Measurements from ENCODE around the gene TSPAN13. TPM values are rescaled to one million over a fixed set of nuclear protein-coding genes. Genes with fewer than 3 reads are reported as not detected.
A peak's percentile ranks its signal among the peaks of the same experiment; 100 is the strongest.

TSPAN13 gene
- total and polyA plus RNA-seq, 5 donors from 2014 or later = 0.10 to 1.0 (median 0.32) TPM

DNA sequence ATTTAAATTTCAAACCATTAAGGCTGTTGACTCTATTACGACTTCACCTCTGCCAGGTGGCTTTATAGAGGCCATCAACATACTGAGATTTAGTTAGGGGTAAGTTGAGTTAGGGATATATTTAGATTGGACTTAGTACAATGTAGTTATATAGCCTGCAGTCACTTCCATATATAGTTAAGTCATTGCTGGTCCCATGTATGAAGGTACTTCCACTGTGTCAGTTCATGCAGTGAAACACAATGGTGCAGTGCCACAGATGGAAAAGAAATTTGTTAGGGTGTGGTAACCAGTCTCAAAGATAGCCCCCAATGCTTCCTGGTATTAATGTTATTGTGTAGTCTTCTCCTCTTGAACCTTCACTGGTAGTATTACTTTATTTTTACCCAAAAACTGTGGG, 12.6 kb upstream of the TSPAN13 start:
- no peaks in the 10 kb centered on the region for H3K9me3 Mint-ChIP-seq
- ATAC-seq (ENCODE audit: low read depth in 2 of 2) (no peak), DNase-seq (no peak)
- Histone ChIP-seq H3K4me1 (ENCODE audit: control insufficient read depth, insufficient read depth, low read length, poor library complexity, severe bottlenecking) (no peaks in the 10 kb centered on the region), H3K4me3 (ENCODE audit: low read depth, low read length) (no peak overlapping the region), H3K27me3 (ENCODE audit: control insufficient read depth, insufficient read depth, low read length) (no peaks in the 10 kb centered on the region), H3K36me3 (ENCODE audit: control insufficient read depth, insufficient read depth, low read length) (no peaks in the 10 kb centered on the region), H3K9me3 (ENCODE audit: control insufficient read depth in 2 of 2, low read length in 2 of 2) (no peaks in the 10 kb centered on the region), H3K27ac (ENCODE audit: insufficient read depth, low read length, poor library complexity, severe bottlenecking) (no peak overlapping the region)
- no peaks in the 10 kb centered on the region for H3K4me1 Mint-ChIP-seq
- peak overlapping the region in 1 of 3 donors; percentile 9 for H3K27ac Mint-ChIP-seq
- H3K27me3 Mint-ChIP-seq = peaks cover 5% of the 10 kb centered on the region
- H3K4me3 Mint-ChIP-seq = no peak overlapping the region
- H3K36me3 Mint-ChIP-seq = no peaks in the 10 kb centered on the region

DNA sequence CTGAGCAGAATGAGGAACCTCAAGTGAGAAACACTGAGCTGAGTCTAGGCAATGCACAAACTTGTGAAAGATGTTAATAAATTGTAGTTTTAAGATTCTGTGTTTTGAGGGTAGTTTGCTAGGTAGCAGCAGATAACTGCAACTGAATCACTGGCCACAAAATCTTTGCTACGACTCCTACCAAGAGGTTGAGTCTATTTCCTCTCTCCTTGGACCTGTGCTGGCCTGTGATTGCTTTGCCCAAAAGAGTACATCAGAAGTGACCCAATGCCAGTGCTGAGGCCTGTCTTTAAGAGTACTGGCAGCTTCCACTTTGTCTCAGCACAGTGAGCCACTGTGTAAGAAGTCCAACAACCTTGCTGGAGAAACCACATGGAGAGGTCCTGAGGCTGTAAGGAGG, 11.9 kb upstream of the TSPAN13 start:
- ATAC-seq (ENCODE audit: low read depth in 2 of 2) (no peak), DNase-seq (no peak)
- H3K27me3 Mint-ChIP-seq = peaks cover 7% of the 10 kb centered on the region
- no peak overlapping the region for H3K27ac ChIP-seq (ENCODE audit: insufficient read depth, low read length, poor library complexity, severe bottlenecking)
- H3K36me3 Mint-ChIP-seq = no peaks in the 10 kb centered on the region
- no peak overlapping the region for H3K4me3 Mint-ChIP-seq
- no peaks in the 10 kb centered on the region for H3K4me1 Mint-ChIP-seq
- H3K4me1 ChIP-seq (ENCODE audit: control insufficient read depth, insufficient read depth, low read length, poor library complexity, severe bottlenecking) = no peaks in the 10 kb centered on the region
- H3K9me3 Mint-ChIP-seq = no peaks in the 10 kb centered on the region
- no peaks in the 10 kb centered on the region for H3K27me3 ChIP-seq (ENCODE audit: control insufficient read depth, insufficient read depth, low read length)
- no peaks in the 10 kb centered on the region for H3K9me3 ChIP-seq (ENCODE audit: control insufficient read depth in 2 of 2, low read length in 2 of 2)
- no peak overlapping the region for H3K27ac Mint-ChIP-seq
- H3K4me3 ChIP-seq (ENCODE audit: low read depth, low read length) = no peak overlapping the region
- H3K36me3 ChIP-seq (ENCODE audit: control insufficient read depth, insufficient read depth, low read length) = no peaks in the 10 kb centered on the region

DNA sequence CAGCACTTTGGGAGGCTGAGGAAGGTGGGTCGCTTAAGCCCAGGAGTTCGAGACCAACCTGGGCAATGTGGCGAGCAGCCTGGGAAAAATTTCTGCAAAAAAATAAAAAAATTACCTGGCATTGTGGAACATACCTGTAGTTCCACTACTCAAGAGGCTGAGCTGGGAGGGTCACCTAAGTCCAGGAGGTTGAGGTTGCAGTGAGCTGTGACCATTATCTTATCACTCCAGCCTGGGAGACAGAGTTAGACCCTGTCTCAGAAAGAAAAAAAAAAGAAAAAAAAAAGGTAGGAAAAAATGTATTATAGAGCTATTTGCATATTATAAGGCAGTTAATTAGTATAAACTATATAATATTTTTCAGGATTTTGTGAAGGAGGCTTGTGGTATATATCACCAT, 11.0 kb upstream of the TSPAN13 start:
- no peak overlapping the region for H3K4me3 ChIP-seq (ENCODE audit: low read depth, low read length)
- Mint-ChIP-seq H3K27ac (no peak overlapping the region), H3K27me3 (peaks cover 13% of the 10 kb centered on the region), H3K36me3 (no peaks in the 10 kb centered on the region), H3K9me3 (peaks cover 0 to 2% (median 0%) of the 10 kb centered on the region in 7 donors), H3K4me3 (no peak overlapping the region), H3K4me1 (no peaks in the 10 kb centered on the region)
- no peaks in the 10 kb centered on the region for H3K9me3 ChIP-seq (ENCODE audit: control insufficient read depth in 2 of 2, low read length in 2 of 2)
- H3K36me3 ChIP-seq (ENCODE audit: control insufficient read depth, insufficient read depth, low read length) = no peaks in the 10 kb centered on the region
- no peak for DNase-seq
- no peak overlapping the region for H3K27ac ChIP-seq (ENCODE audit: insufficient read depth, low read length, poor library complexity, severe bottlenecking)
- H3K4me1 ChIP-seq (ENCODE audit: control insufficient read depth, insufficient read depth, low read length, poor library complexity, severe bottlenecking) = no peaks in the 10 kb centered on the region
- no peak for ATAC-seq (ENCODE audit: low read depth in 2 of 2)
- H3K27me3 ChIP-seq (ENCODE audit: control insufficient read depth, insufficient read depth, low read length) = peaks cover 2% of the 10 kb centered on the region

DNA sequence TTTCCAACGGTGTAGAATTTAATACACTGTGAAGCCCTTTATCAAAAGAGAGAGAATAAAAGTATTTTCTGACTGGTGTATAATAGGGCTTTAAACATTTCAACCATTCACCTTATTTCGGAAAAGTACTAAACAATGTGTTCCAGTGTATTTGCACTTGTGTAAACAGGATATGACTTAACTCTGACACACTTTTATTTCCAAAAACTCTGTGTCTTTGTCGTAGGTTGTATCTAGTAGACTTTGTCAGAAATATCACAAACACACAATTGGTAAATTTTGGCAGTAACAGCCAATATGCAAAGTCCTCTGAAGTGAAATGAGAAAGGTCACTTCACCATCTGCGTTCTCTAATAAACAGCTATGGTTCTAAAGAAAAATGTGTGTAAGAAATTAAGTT, 10.3 kb upstream of the TSPAN13 start:
- Mint-ChIP-seq H3K36me3 (no peaks in the 10 kb centered on the region), H3K4me1 (no peaks in the 10 kb centered on the region), H3K9me3 (peaks cover 0 to 2% (median 0%) of the 10 kb centered on the region in 7 donors), H3K4me3 (no peak overlapping the region), H3K27ac (no peak overlapping the region), H3K27me3 (peaks cover 13% of the 10 kb centered on the region)
- ATAC-seq (ENCODE audit: low read depth in 2 of 2) (no peak), DNase-seq (no peak)
- Histone ChIP-seq H3K36me3 (ENCODE audit: control insufficient read depth, insufficient read depth, low read length) (no peaks in the 10 kb centered on the region), H3K27ac (ENCODE audit: insufficient read depth, low read length, poor library complexity, severe bottlenecking) (no peak overlapping the region), H3K4me3 (ENCODE audit: low read depth, low read length) (no peak overlapping the region), H3K27me3 (ENCODE audit: control insufficient read depth, insufficient read depth, low read length) (peaks cover 2% of the 10 kb centered on the region), H3K4me1 (ENCODE audit: control insufficient read depth, insufficient read depth, low read length, poor library complexity, severe bottlenecking) (no peaks in the 10 kb centered on the region), H3K9me3 (ENCODE audit: control insufficient read depth in 2 of 2, low read length in 2 of 2) (no peaks in the 10 kb centered on the region)

DNA sequence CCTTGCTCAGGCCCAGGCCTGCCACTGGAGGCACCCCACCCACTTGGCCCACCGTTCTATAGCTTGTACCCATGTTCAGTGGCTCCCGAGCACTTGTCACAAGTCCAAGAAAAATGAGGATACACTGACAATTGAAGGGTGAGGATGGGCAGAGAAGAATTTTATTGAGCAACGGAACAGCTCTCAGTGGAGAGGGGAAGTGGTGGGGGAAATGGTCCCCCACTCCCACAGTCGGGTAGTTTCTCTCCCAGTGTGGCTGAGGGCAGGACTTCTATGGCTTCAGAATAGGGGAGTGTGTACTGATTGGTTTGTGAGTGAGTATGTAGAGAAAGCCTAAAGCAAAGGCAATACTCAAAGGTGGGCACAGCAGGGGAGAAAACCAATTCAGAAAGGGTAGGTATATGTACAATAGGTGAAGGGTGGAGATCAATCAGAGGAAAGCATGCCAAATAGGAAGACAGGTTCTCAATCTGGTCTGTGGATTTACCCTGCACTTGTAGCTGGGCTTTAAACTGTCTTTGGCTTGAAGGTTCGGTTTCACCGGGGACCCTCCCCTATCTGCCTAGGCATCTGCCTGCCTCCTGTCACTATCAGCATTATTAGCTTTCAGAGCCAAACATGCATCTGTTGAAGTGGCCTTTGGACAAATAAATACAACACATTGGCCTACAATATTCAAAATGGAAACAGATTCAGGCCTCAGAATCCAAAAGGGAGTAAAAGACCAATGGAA, 8.9 kb upstream of the TSPAN13 start:
- Histone ChIP-seq H3K4me3 (ENCODE audit: low read depth, low read length) (no peak overlapping the region), H3K9me3 (ENCODE audit: control insufficient read depth in 2 of 2, low read length in 2 of 2) (no peaks in the 10 kb centered on the region), H3K4me1 (ENCODE audit: control insufficient read depth, insufficient read depth, low read length, poor library complexity, severe bottlenecking) (no peaks in the 10 kb centered on the region), H3K27me3 (ENCODE audit: control insufficient read depth, insufficient read depth, low read length) (peaks cover 2% of the 10 kb centered on the region), H3K27ac (ENCODE audit: insufficient read depth, low read length, poor library complexity, severe bottlenecking) (no peak overlapping the region), H3K36me3 (ENCODE audit: control insufficient read depth, insufficient read depth, low read length) (no peaks in the 10 kb centered on the region)
- Mint-ChIP-seq H3K36me3 (no peaks in the 10 kb centered on the region), H3K27me3 (peaks cover 13% of the 10 kb centered on the region), H3K27ac (peak overlapping the region in 1 of 3 donors; percentile 5), H3K4me1 (no peaks in the 10 kb centered on the region), H3K9me3 (peaks cover 0 to 2% (median 0%) of the 10 kb centered on the region in 7 donors), H3K4me3 (no peak overlapping the region)
- DNase-seq = no peak
- no peak for ATAC-seq (ENCODE audit: low read depth in 2 of 2)

DNA sequence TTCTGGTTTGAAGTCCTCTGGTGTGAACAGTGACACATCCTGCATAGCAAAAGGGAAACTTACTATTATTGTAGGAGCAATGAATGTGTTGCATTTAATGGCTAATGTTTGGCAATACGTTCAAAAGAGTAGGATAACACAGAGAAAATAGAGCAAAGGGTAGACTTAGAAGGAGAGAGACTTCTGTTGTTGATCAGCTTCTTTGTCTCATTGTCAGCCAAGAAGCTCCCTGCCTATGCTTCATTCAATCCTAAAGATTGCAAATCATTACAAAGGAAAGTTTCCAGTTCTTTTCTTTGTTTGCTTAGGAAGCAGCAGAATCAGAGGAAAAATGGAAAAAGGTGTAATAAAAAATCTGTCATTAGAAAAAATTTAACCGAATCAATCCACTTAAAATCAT, 7.9 kb upstream of the TSPAN13 start:
- Mint-ChIP-seq H3K9me3 (peaks cover 0 to 2% (median 0%) of the 10 kb centered on the region in 7 donors), H3K4me1 (no peaks in the 10 kb centered on the region), H3K4me3 (no peak overlapping the region), H3K27me3 (peaks cover 16% of the 10 kb centered on the region), H3K27ac (no peak overlapping the region), H3K36me3 (no peaks in the 10 kb centered on the region)
- H3K4me1 ChIP-seq (ENCODE audit: control insufficient read depth, insufficient read depth, low read length, poor library complexity, severe bottlenecking) = no peaks in the 10 kb centered on the region
- no peak overlapping the region for H3K27ac ChIP-seq (ENCODE audit: insufficient read depth, low read length, poor library complexity, severe bottlenecking)
- ATAC-seq (ENCODE audit: low read depth in 2 of 2) (no peak), DNase-seq (no peak)
- H3K36me3 ChIP-seq (ENCODE audit: control insufficient read depth, insufficient read depth, low read length) = no peaks in the 10 kb centered on the region
- no peak overlapping the region for H3K4me3 ChIP-seq (ENCODE audit: low read depth, low read length)
- peaks cover 2% of the 10 kb centered on the region for H3K27me3 ChIP-seq (ENCODE audit: control insufficient read depth, insufficient read depth, low read length)
- H3K9me3 ChIP-seq (ENCODE audit: control insufficient read depth in 2 of 2, low read length in 2 of 2) = no peaks in the 10 kb centered on the region

DNA sequence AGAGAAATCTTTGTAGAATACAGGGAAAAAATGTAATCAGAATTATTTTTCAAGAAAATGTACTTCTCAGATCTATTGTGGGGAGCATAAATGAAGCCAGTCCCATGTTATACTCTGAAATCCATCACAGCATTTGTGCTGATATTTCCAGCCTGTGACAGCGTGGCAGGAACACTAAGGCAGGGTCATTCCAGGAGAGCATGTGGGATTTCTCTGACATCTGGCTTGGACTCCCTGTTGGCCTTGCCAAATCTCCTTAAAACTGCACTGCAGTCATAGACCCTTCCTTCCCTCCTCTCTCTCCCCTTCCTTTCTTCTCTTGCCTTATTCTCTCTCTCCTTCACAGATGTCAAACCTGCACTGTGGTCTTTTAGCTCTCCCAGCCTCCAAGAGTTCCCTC, 6.5 kb upstream of the TSPAN13 start:
- Histone ChIP-seq H3K36me3 (ENCODE audit: control insufficient read depth, insufficient read depth, low read length) (no peaks in the 10 kb centered on the region), H3K27me3 (ENCODE audit: control insufficient read depth, insufficient read depth, low read length) (peaks cover 6% of the 10 kb centered on the region), H3K9me3 (ENCODE audit: control insufficient read depth in 2 of 2, low read length in 2 of 2) (no peaks in the 10 kb centered on the region), H3K4me1 (ENCODE audit: control insufficient read depth, insufficient read depth, low read length, poor library complexity, severe bottlenecking) (no peaks in the 10 kb centered on the region), H3K27ac (ENCODE audit: insufficient read depth, low read length, poor library complexity, severe bottlenecking) (no peak overlapping the region), H3K4me3 (ENCODE audit: low read depth, low read length) (no peak overlapping the region)
- no peaks in the 10 kb centered on the region for H3K4me1 Mint-ChIP-seq
- no peak overlapping the region for H3K27ac Mint-ChIP-seq
- peaks cover 27% of the 10 kb centered on the region for H3K27me3 Mint-ChIP-seq
- no peaks in the 10 kb centered on the region for H3K36me3 Mint-ChIP-seq
- H3K9me3 Mint-ChIP-seq = peaks cover 0 to 2% (median 0%) of the 10 kb centered on the region in 7 donors
- ATAC-seq (ENCODE audit: low read depth in 2 of 2) (no peak), DNase-seq (no peak)
- H3K4me3 Mint-ChIP-seq = peak overlapping the region in 1 of 4 donors; percentile 44
